Esophagus squamous epithelium (tissue), 4 donors: ENCODE measurements around the gene IFT122.

Experiments
- CTCF ChIP-seq, 6 experiments: fragments of 450-650 bp in 4 of 6; fragments of 200-600 bp in 2 of 6; sonication (generic) in 2 of 6; IDR thresholded peaks; one replicate each; pipeline ENCODE4 v1.5.1; 2016 to 2019; ENCODE audit warnings: antibody characterized with exemption in 6 of 6, mild to moderate bottlenecking in 4 of 6, moderate library complexity in 4 of 6
- POLR2A ChIP-seq, 4 donors: fragments of 450-650 bp; IDR thresholded peaks; one replicate each; pipeline ENCODE4 v1.6.1; 2017; ENCODE audit warnings: antibody characterized with exemption in 4 of 4, mild to moderate bottlenecking in 4 of 4, moderate library complexity in 3 of 4

GRCh38 chr3:129417326-129417725, 22.7 kb upstream of the IFT122 start:
- TF ChIP-seq CTCF (IDR thresholded peaks at IDR 0.05), result no peak
- TF ChIP-seq POLR2A (IDR thresholded peaks at IDR 0.05), result no peak
